ENCODE data around the gene MAP3K6.

Gene MAP3K6

DNA sequence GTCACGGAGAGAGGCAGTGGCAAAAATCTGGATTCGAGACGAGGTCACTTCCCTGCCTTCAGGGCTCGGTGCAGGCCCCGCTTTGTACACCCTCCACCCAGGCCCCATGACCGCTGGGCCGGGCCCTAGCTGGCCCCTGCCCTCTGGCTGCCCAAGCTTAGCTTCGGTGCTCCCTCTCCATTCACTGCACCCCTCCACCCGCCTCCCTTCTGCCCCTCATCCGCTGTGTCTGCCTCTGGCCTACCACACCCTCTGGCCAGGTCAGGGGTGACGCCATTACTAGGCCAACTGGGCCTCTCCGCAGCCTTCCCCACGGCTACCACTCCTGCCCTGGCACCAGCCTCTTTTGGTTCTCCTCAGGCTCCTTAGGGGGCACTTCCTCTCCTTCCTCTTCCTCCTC is 16.9 kb upstream of the MAP3K6 start:
- TF ChIP-seq, protein P1, sequence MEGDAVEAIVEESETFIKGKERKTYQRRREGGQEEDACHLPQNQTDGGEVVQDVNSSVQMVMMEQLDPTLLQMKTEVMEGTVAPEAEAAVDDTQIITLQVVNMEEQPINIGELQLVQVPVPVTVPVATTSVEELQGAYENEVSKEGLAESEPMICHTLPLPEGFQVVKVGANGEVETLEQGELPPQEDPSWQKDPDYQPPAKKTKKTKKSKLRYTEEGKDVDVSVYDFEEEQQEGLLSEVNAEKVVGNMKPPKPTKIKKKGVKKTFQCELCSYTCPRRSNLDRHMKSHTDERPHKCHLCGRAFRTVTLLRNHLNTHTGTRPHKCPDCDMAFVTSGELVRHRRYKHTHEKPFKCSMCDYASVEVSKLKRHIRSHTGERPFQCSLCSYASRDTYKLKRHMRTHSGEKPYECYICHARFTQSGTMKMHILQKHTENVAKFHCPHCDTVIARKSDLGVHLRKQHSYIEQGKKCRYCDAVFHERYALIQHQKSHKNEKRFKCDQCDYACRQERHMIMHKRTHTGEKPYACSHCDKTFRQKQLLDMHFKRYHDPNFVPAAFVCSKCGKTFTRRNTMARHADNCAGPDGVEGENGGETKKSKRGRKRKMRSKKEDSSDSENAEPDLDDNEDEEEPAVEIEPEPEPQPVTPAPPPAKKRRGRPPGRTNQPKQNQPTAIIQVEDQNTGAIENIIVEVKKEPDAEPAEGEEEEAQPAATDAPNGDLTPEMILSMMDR (IDR thresholded peaks at IDR 0.05; ENCODE audit: low read depth, low read length, missing control alignments): no peak
- H3K4me3 ChIP-seq (ENCODE audit: low read depth, low read length): no peak overlapping the region
- no peak for DNase-seq (ENCODE audit: low read depth)
- in situ Hi-C loops (cut with HindIII; ENCODE audit: low sequenced_read_pairs): no loop called here

DNA sequence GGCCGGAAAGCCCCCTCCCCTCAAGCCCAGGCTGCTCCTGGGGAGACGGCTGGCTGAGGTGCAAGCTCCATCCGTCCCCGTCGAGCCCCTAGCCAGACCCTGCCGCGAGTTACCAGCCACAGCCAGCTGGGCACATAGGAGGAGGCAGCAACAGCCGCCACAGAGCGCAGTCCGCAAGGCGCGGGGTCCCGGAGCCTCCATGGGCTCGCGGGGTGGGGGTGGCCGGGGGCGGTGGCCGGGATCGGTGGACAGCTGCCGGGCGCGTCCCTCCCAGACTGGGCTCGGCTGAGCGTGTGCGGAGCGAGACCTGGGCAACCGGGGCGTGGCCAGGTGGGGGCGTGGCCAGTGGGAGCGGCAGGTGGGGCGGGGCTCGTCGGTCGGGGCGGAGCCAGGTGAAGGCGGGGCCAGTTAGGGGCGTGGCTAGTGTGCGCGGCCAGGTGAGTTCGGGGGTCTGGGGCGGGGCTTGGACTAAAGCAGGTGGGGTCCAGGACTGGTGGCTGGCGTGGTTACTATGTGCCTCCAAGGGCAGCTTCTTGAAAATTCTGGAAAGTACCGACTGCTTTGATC is 16.4 kb upstream of the MAP3K6 start, which contains the start of gene CD164L2:
CD164L2 (minus strand) TSS at position 295 of the 567 bp plus-strand sequence; CDS start at position 201, 94 bp downstream.
- no peak within 1 kb of the TSS for H3K4me3 ChIP-seq (ENCODE audit: low read depth, low read length)
- DNase-seq (ENCODE audit: low read depth): no peak
- in situ Hi-C loops (cut with HindIII; ENCODE audit: low sequenced_read_pairs): no loop called here
- TF ChIP-seq, protein P1 (IDR thresholded peaks at IDR 0.05; ENCODE audit: low read depth, low read length, missing control alignments): no peak

DNA sequence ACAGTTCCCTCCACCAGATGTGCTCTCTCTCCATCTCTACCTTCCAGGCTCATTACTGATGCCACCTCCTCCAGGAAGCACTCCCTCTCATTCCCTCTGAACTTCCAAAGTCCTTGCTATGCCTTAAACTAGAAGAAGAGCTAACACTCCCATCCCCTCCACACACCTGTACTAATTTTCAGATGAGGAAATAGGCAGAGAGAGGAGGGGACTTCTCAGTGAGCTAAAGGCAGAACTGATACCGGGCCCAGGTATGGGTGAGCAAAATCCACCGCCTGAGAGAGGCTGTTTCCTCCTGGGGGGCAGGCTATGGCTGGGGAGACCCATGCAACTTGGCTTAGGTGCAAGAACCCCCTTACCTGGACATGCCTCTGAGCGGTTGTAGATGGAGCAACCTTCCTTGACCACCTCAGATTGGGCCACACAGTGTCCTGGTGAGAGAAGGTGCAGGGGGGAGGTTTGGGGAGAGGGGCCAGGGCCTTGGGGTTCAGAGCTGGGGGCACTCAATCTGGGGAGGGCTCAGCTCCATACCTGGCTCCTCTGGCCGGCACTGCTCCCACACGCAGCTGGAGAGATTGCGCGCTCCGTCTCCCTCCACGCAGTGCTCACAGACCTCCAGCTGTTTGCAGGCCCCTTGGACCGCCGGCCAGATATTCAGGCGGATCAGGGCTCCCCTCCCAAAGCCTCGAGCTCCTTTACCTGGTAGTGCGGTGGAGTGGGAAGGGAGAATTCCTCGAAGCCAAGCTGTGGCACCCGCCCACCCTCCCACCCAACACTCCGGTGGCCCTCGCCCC is 15.4 kb upstream of the MAP3K6 start:
- no peak for DNase-seq (ENCODE audit: low read depth)
- TF ChIP-seq, protein P1 (IDR thresholded peaks at IDR 0.05; ENCODE audit: low read depth, low read length, missing control alignments): no peak
- in situ Hi-C loops (cut with HindIII; ENCODE audit: low sequenced_read_pairs): no loop called here
- no peak overlapping the region for H3K4me3 ChIP-seq (ENCODE audit: low read depth, low read length)

DNA sequence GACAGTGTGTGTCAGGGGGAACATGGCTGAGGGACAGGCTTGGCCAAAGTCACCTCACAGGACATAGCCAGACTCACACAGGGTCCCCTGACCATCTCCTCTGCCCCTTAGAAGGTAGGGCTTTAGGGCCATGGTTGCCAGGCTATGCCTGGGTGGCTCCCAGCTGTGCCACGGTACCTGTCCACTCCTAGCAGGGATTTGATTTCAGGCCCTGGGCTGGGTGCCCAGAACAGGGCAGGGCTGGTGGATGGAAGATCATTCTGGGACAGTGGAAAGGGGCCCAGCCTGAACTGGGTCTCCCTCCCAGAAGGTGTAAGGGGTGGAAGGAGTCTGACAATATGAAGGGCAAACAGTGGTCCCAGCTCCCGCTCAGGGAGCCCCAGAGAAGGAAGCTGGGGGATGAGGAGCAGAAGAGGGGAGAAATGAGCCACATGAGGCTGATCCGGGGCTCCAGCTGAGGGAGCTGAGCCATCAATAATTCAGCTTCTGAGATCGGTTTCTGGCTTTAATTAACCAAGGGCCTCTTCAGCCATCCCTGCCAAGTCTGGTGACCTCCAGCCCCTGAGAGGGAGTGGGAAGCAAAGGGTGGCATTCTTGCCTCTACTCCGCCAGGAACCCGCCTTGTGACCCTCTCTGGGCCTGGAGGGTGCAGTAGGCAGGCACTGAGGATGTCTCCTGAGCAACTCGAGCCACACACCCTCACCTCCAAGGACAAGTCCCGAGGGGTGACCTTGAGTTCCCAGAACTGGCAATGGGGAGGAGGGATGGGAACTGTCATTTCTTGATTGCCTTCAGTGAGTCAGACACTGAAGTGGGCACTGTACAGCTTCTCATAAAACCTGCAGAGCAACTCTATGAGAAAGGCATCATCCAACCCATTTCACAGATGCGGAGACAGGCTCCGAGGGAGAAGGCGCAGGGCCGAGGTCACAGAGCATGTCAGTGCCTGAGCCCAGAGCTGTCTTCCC is 14.3 kb upstream of the MAP3K6 start:
- TF ChIP-seq, protein P1 (IDR thresholded peaks at IDR 0.05; ENCODE audit: low read depth, low read length, missing control alignments): no peak
- no peak for DNase-seq (ENCODE audit: low read depth)
- no peak overlapping the region for H3K4me3 ChIP-seq (ENCODE audit: low read depth, low read length)
- in situ Hi-C loops (cut with HindIII; ENCODE audit: low sequenced_read_pairs): no loop called here

DNA sequence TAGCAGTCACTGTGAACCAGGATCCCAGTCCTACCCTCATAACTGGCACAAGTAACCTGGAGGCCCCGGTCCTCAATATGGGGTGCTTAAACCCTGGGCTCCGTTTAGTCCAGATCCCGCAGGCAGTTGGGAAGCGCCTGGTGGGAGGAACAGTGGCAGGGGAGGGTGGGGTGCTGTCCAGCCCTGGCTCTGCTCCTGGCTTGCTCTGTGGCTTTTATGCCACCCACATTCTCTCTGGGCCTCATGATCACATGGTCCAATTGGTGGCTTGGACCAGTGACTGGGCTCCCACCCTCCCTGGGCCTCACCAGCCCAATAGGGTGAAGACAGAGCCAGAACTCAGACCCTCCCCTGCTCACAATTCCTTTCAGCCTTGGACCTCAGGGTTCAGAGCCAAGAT is 13.5 kb upstream of the MAP3K6 start:
- TF ChIP-seq, protein P1 (IDR thresholded peaks at IDR 0.05; ENCODE audit: low read depth, low read length, missing control alignments): no peak
- no peak for DNase-seq (ENCODE audit: low read depth)
- in situ Hi-C loops (cut with HindIII; ENCODE audit: low sequenced_read_pairs): no loop called here
- no peak overlapping the region for H3K4me3 ChIP-seq (ENCODE audit: low read depth, low read length)

DNA sequence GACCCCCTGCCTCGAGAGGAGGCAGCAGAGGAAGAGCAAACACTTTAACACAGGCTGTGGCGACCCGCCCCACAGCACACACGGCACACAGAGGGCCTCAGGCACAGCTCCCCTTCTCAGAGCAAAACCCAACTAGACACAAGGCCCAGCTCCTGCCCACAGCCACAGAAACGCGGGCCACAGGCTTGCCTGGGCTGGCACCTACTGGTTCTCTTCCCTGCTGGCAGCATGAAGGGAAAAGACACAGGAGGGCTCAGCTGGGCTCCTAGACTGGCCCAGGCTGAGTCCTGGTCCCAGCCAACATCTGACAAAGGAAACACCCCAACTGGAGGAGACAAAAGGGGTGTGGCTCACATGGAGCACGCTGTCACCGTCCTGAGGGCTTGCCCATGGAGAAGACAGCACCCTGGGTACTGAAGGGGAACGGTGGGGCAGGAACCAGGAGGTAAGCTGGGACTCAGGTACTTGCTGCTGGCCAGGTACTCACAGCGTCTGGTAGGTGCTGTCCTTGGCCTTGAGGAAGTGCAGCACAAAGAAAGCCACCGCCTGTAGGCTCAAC is 12.9 kb upstream of the MAP3K6 start:
- DNase-seq (ENCODE audit: low read depth): no peak
- H3K4me3 ChIP-seq (ENCODE audit: low read depth, low read length): no peak overlapping the region
- TF ChIP-seq, protein P1 (IDR thresholded peaks at IDR 0.05; ENCODE audit: low read depth, low read length, missing control alignments): no peak
- in situ Hi-C loops (cut with HindIII; ENCODE audit: low sequenced_read_pairs): no loop called here
